Mesenchymal stem cell (in vitro differentiated cells and primary cell): ENCODE data around the gene C19orf67.

ENCODE experiments used
- DNase-seq: peaks from one replicate; pipeline ENCODE4 v3.0.0-alpha.2; 2013
- H2AFZ ChIP-seq: one replicate; pipeline ENCODE4 v1.6.1; 2013; ENCODE audit warnings: low read depth, mild to moderate bottlenecking, control low read depth, inconsistent platforms, low read length, moderate library complexity
- H2AK5ac ChIP-seq: 2 replicates; pipeline ENCODE4 v1.6.1; 2013; ENCODE audit warnings: low read length, moderate library complexity, mild to moderate bottlenecking, inconsistent platforms; ENCODE audit not compliant: severe bottlenecking
- H2BK120ac ChIP-seq: one replicate; pipeline ENCODE4 v1.6.1; 2013; ENCODE audit warnings: low read depth, mild to moderate bottlenecking, inconsistent platforms, low read length, moderate library complexity
- H2BK12ac ChIP-seq, 2 experiments: one replicate each; pipeline ENCODE4 v1.6.1; 2013; ENCODE audit warnings: inconsistent platforms in 2 of 2, low read length in 2 of 2, mild to moderate bottlenecking in 2 of 2, moderate library complexity in 2 of 2, control low read depth in 1 of 2
- H2BK15ac ChIP-seq: one replicate; pipeline ENCODE4 v1.6.1; 2013; ENCODE audit warnings: mild to moderate bottlenecking, low read depth, inconsistent platforms; ENCODE audit not compliant: poor library complexity, severe bottlenecking
- H2BK5ac ChIP-seq: 2 replicates; pipeline ENCODE4 v1.6.1; 2013; ENCODE audit warnings: low read depth, mild to moderate bottlenecking, low read length, control low read depth, inconsistent platforms; ENCODE audit not compliant: poor library complexity, severe bottlenecking
- H3K14ac ChIP-seq, 2 experiments: one replicate each; pipeline ENCODE4 v1.6.1; 2013; ENCODE audit warnings: inconsistent platforms in 2 of 2, low read length in 2 of 2, control low read depth in 1 of 2, mild to moderate bottlenecking in 1 of 2, moderate library complexity in 1 of 2
- H3K18ac ChIP-seq, 2 experiments: one replicate each; pipeline ENCODE4 v1.6.1; 2013; ENCODE audit warnings: inconsistent platforms in 2 of 2, low read length in 2 of 2, control low read depth in 1 of 2, low read depth in 1 of 2, mild to moderate bottlenecking in 1 of 2
- H3K23ac ChIP-seq, 2 experiments: one replicate each; pipeline ENCODE4 v1.6.1; 2013; ENCODE audit warnings: inconsistent platforms in 2 of 2, low read length in 2 of 2, mild to moderate bottlenecking in 2 of 2, moderate library complexity in 2 of 2, control low read depth in 1 of 2
- H3K27ac ChIP-seq: 2 replicates; pipeline ENCODE4 v1.5.1; 2013; ENCODE audit warnings: mild to moderate bottlenecking, moderate library complexity, low read length, control low read depth, inconsistent platforms; ENCODE audit not compliant: poor library complexity, severe bottlenecking
- H3K27me3 ChIP-seq, 2 experiments: 2 replicates each; pipeline versions ENCODE4 v1.6.1 to v1.7.0; 2013; ENCODE audit warnings: low read length in 2 of 2, mild to moderate bottlenecking in 2 of 2, moderate library complexity in 2 of 2, control low read depth in 1 of 2, inconsistent platforms in 1 of 2; ENCODE audit not compliant: control insufficient read depth in 1 of 2, insufficient read depth in 1 of 2
- H3K36me3 ChIP-seq, 2 experiments: 2 replicates each; pipeline versions ENCODE4 v1.6.1 to v1.7.0; 2013; ENCODE audit warnings: low read length in 2 of 2, control low read depth in 1 of 2, inconsistent platforms in 1 of 2, low read depth in 1 of 2, mild to moderate bottlenecking in 1 of 2; ENCODE audit not compliant: insufficient read depth in 2 of 2, control insufficient read depth in 1 of 2
- H3K4ac ChIP-seq, 2 experiments: one replicate each; pipeline ENCODE4 v1.6.1; 2013; ENCODE audit warnings: inconsistent platforms in 2 of 2, low read length in 2 of 2, mild to moderate bottlenecking in 2 of 2, moderate library complexity in 2 of 2, control low read depth in 1 of 2, low read depth in 1 of 2
- H3K4me1 ChIP-seq: 2 replicates; pipeline ENCODE4 v1.6.1; 2013; ENCODE audit warnings: low read depth, low read length, control low read depth; ENCODE audit not compliant: control insufficient read depth, insufficient read depth
- H3K4me2 ChIP-seq: 2 replicates; pipeline ENCODE4 v1.6.1; 2013; ENCODE audit warnings: low read length, mild to moderate bottlenecking, inconsistent platforms; ENCODE audit not compliant: poor library complexity, severe bottlenecking
- H3K4me3 ChIP-seq, 2 experiments: 2 replicates each; pipeline versions ENCODE4 v1.5.1 to v1.7.0; 2013; ENCODE audit warnings: low read length in 2 of 2, mild to moderate bottlenecking in 2 of 2, control low read depth in 1 of 2, low read depth in 1 of 2; ENCODE audit not compliant: insufficient read depth in 1 of 2
- H3K79me1 ChIP-seq: replicated peaks from 2 replicates; pipeline ENCODE4 v1.6.1; 2013; ENCODE audit warnings: mild to moderate bottlenecking, control low read depth, low read length, inconsistent platforms; ENCODE audit not compliant: poor library complexity, severe bottlenecking
- H3K9ac ChIP-seq: 2 replicates; pipeline ENCODE4 v1.7.0; 2013; ENCODE audit warnings: mild to moderate bottlenecking, low read length, moderate library complexity
- H3K9me3 ChIP-seq: 2 replicates; pipeline ENCODE4 v1.7.0; 2013; ENCODE audit warnings: mild to moderate bottlenecking, low read length; ENCODE audit not compliant: control insufficient read depth
- H4K8ac ChIP-seq: one replicate; pipeline ENCODE4 v1.6.1; 2013; ENCODE audit warnings: inconsistent platforms, mild to moderate bottlenecking, low read length, moderate library complexity
- H4K91ac ChIP-seq: one replicate; pipeline ENCODE4 v1.6.1; 2013; ENCODE audit warnings: mild to moderate bottlenecking, low read length, inconsistent platforms
- WGBS: methylation state at CpG from one replicate; pipeline ENCODE4 v1.1.7; 2013; ENCODE audit warnings: mixed read lengths; 5-methylcytosine and 5-hydroxymethylcytosine counted together

C19orf67 gene

GRCh38 chr19:14116525-14116917 lies 30.9 kb upstream of the C19orf67 start:
- Histone ChIP-seq H3K18ac (peak overlapping the region in 1 of 2 experiments; percentile 64), H3K4me3 (peak overlapping the region; percentile 80 to 94), H3K9ac (peak overlapping the region; percentile 88), H3K4me1 (peaks cover 49% of the 10 kb centered on the region), H3K27me3 (no peaks in the 10 kb centered on the region), H4K91ac (peak overlapping the region; percentile 25), H3K27ac (no peak overlapping the region), H3K79me1 (peaks cover 38% of the 10 kb centered on the region), H2AK5ac (no peak overlapping the region), H3K36me3 (peaks cover 0 to 4% of the 10 kb centered on the region in 2 experiments), H2AFZ (no peak overlapping the region), H4K8ac (no peak overlapping the region), H2BK120ac (no peak overlapping the region), H3K9me3 (no peaks in the 10 kb centered on the region), H2BK15ac (no peak overlapping the region), H3K14ac (peak overlapping the region in 1 of 2 experiments; percentile 53), H2BK12ac (no peak overlapping the region), H2BK5ac (no peak overlapping the region), H3K4me2 (peak overlapping the region; percentile 78), H3K23ac (peak overlapping the region in 1 of 2 experiments; percentile 44), H3K4ac (peak overlapping the region in 1 of 2 experiments; percentile 44)
- 7% methylated on average over 6 of the region's 6 CpGs for WGBS
- DNase-seq = no peak

DNA sequence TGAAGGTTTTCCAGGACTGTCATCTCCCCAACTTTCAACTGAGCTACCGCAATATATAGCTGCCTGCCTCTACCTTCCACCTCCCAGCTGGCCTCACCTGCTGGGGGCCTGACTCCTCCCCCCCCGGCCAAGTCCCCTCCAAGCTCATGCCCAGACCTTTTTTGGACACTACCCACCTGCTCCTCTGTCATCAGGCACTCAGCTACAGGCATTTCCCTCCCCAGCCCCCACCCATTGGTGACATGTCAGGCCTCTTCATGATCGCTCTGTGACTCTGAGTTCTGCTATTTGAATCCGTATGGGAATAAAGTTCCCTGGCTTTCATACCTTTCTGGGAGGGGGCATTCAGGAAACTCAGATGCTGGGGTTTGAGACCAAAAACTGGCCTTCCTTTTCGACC lies 30.2 kb upstream of the C19orf67 start:
- no peak overlapping the region for H3K14ac ChIP-seq
- no peak overlapping the region for H3K23ac ChIP-seq
- H3K9ac ChIP-seq = peak overlapping the region; percentile 88
- no peak overlapping the region for H3K18ac ChIP-seq
- no peaks in the 10 kb centered on the region for H3K27me3 ChIP-seq
- H4K8ac ChIP-seq = no peak overlapping the region
- no peak for DNase-seq
- H3K4me2 ChIP-seq = no peak overlapping the region
- H2BK15ac ChIP-seq = no peak overlapping the region
- no peak overlapping the region for H2AFZ ChIP-seq
- no peak overlapping the region for H2BK5ac ChIP-seq
- H2AK5ac ChIP-seq = no peak overlapping the region
- peaks cover 42% of the 10 kb centered on the region for H3K79me1 ChIP-seq
- H3K36me3 ChIP-seq = peaks cover 0 to 4% of the 10 kb centered on the region in 2 experiments
- no peak overlapping the region for H3K4ac ChIP-seq
- peaks cover 52% of the 10 kb centered on the region for H3K4me1 ChIP-seq
- no peak overlapping the region for H2BK120ac ChIP-seq
- no peaks in the 10 kb centered on the region for H3K9me3 ChIP-seq
- WGBS = 79% methylated on average over 5 of the region's 5 CpGs
- H2BK12ac ChIP-seq = no peak overlapping the region
- H4K91ac ChIP-seq = no peak overlapping the region
- H3K4me3 ChIP-seq = peak overlapping the region in 1 of 2 experiments; percentile 94
- H3K27ac ChIP-seq = no peak overlapping the region

GRCh38 chr19:14114854-14115253 lies 29.3 kb upstream of the C19orf67 start:
- Histone ChIP-seq H2AK5ac (no peak overlapping the region), H2BK5ac (no peak overlapping the region), H3K9ac (no peak overlapping the region), H3K79me1 (peaks cover 45% of the 10 kb centered on the region), H3K27ac (no peak overlapping the region), H3K23ac (peak overlapping the region in 1 of 2 experiments; percentile 10), H3K27me3 (no peaks in the 10 kb centered on the region), H3K4me3 (no peak overlapping the region), H2BK12ac (no peak overlapping the region), H2BK15ac (no peak overlapping the region), H3K18ac (no peak overlapping the region), H2BK120ac (no peak overlapping the region), H3K36me3 (peaks cover 0 to 4% of the 10 kb centered on the region in 2 experiments), H3K4ac (no peak overlapping the region), H4K91ac (no peak overlapping the region), H3K9me3 (no peaks in the 10 kb centered on the region), H3K14ac (no peak overlapping the region), H4K8ac (no peak overlapping the region), H3K4me1 (peaks cover 55% of the 10 kb centered on the region), H3K4me2 (no peak overlapping the region), H2AFZ (no peak overlapping the region)
- DNase-seq = no peak
- 73% methylated on average over 8 of the region's 9 CpGs for WGBS

GRCh38 chr19:14114439-14114838 lies 28.9 kb upstream of the C19orf67 start:
- H2BK120ac ChIP-seq = no peak overlapping the region
- H3K9me3 ChIP-seq = no peaks in the 10 kb centered on the region
- H3K36me3 ChIP-seq = peaks cover 0 to 4% of the 10 kb centered on the region in 2 experiments
- H3K27ac ChIP-seq = no peak overlapping the region
- H4K91ac ChIP-seq = no peak overlapping the region
- H2AK5ac ChIP-seq = no peak overlapping the region
- H2BK15ac ChIP-seq = no peak overlapping the region
- H3K79me1 ChIP-seq = peaks cover 45% of the 10 kb centered on the region
- H2BK5ac ChIP-seq = no peak overlapping the region
- H3K18ac ChIP-seq = no peak overlapping the region
- H3K27me3 ChIP-seq = no peaks in the 10 kb centered on the region
- H3K9ac ChIP-seq = no peak overlapping the region
- H2BK12ac ChIP-seq = peak overlapping the region in 1 of 2 experiments; percentile 23
- H3K4me2 ChIP-seq = no peak overlapping the region
- no peak overlapping the region for H2AFZ ChIP-seq
- peaks cover 54% of the 10 kb centered on the region for H3K4me1 ChIP-seq
- H4K8ac ChIP-seq = no peak overlapping the region
- no peak for DNase-seq
- no peak overlapping the region for H3K14ac ChIP-seq
- peak overlapping the region in 1 of 2 experiments; percentile 10 for H3K23ac ChIP-seq
- no peak overlapping the region for H3K4ac ChIP-seq
- 95% methylated on average over 7 of the region's 7 CpGs for WGBS
- H3K4me3 ChIP-seq = no peak overlapping the region
